Measurements from ENCODE around the gene SLC28A1. TPM values are rescaled to one million over a fixed set of nuclear protein-coding genes. Genes with fewer than 3 reads are reported as not detected.
"Not testable (repeated sequence)": the region's sequence is repeated elsewhere in the genome, so short reads cannot be mapped to it uniquely, and the experiment has no call there.

The SLC28A1 gene
- total and polyA plus RNA-seq, 2 of the 4 experiments (the other 2 are of a cell fraction) = not detected

- POLR2A ChIA-PET (ENCODE audit: unreplicated experiment); BruUV-seq (replicated peaks); H2AK5ac ChIP-seq (ENCODE audit: low read depth, low read length): not testable (repeated sequence)
These were observed 102.9 kb downstream of the SLC28A1 start for GRCh38 chr15:84987351-84987750.

More at GRCh38 chr15:84987351-84987750, 102.9 kb downstream of the SLC28A1 start:
- H3K9me3 ChIP-seq (ENCODE audit: control insufficient read depth, insufficient read depth, low read length); H3K9me1 ChIP-seq (ENCODE audit: insufficient read depth, low read length); H3K4ac ChIP-seq (ENCODE audit: low read depth, low read length); H2BK20ac ChIP-seq (ENCODE audit: low read depth, low read length); H2BK5ac ChIP-seq (ENCODE audit: low read depth, low read length, poor library complexity, severe bottlenecking); H3K56ac ChIP-seq (ENCODE audit: extremely low read depth, insufficient read depth, low read length); H2BK15ac ChIP-seq (ENCODE audit: low read depth, low read length); H4K91ac ChIP-seq (ENCODE audit: insufficient read depth, low read depth, low read length); H3K23ac ChIP-seq (ENCODE audit: low read depth, low read length); H2AK9ac ChIP-seq (replicated peaks; ENCODE audit: low read depth, low read length, poor library complexity); in situ Hi-C loops (cut with MboI; ENCODE audit: low sequenced_read_pairs); DNase-seq; H3K4me1 ChIP-seq (ENCODE audit: control insufficient read depth, insufficient read depth, low read length); H3K27me3 ChIP-seq (ENCODE audit: control insufficient read depth, insufficient read depth, low read length); H3K9ac ChIP-seq (ENCODE audit: low read depth, low read length); H3K18ac ChIP-seq (ENCODE audit: low read depth, low read length); H3K4me3 ChIP-seq (ENCODE audit: insufficient read depth, low read depth, low read length); CTCF ChIA-PET; intact Hi-C loops (cut with micrococcal nuclease); H3K4me2 ChIP-seq (ENCODE audit: low read depth, low read length); H4K5ac ChIP-seq (ENCODE audit: low read depth, low read length); H4K8ac ChIP-seq (ENCODE audit: low read depth in 2 of 2, low read length in 2 of 2); ATAC-seq (ENCODE audit: low read depth); H2BK120ac ChIP-seq (ENCODE audit: low read depth, low read length); H2AFZ ChIP-seq (replicated peaks; ENCODE audit: low read length, poor library complexity); H3K27ac ChIP-seq (ENCODE audit: insufficient read depth, low read length); H3K36me3 ChIP-seq (ENCODE audit: control insufficient read depth, insufficient read depth, low read length); dilution Hi-C loops (cut with HindIII; ENCODE audit: low sequenced_read_pairs, unreplicated experiment); H3K14ac ChIP-seq (replicated peaks; ENCODE audit: low read depth, low read length): not testable (repeated sequence)
- Histone ChIP-seq H3K79me1 (ENCODE audit: low read depth in 1 of 2, low read length in 2 of 2) (peaks cover 17 to 80% of the 10 kb centered on the region in 2 experiments), H4K20me1 (ENCODE audit: insufficient read depth, low read length) (peaks cover 80% of the 10 kb centered on the region)
- WGBS, 2 experiments (ENCODE audit: extremely low coverage in 2 of 2, insufficient read length in 1 of 2) = no CpG with 5 or more reads among the region's 9 CpGs
